ENCODE results near the gene APOL1.

DNA sequence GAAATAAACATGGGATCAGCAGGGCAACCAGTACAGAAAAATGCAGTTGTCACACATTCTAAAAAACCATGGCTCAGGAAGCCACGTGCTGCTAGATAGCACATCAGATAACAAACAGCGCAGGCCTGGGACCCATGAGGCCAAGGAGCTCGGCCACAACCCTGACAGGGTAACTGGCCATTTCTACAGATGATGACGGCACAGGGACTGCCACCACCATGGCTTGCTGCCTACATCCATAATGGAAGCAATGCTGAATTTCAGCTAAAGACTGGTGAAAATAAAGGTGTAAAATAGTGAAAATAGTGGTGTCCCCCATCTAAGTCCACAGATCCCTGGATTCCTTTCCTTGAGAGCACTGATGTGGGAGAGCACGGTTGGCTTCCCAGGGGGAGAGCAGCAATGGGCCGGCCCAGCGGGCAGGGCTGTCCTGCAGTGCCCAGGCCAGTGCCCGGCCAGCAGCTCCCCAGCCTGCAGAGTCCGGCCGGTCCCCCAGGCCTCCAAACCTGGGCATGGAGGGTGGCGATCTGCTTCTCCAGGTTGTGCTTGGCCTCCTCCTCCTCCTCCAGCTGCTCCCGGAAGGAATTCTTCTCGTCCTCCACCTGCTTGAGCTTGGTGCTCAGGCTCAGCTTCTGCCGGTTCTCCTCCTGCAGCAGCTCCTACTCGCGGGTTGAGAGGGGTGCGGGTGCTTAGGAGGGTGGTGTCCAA lies 40.0 kb downstream of the APOL1 start:
- TF ChIP-seq POLR2A (IDR thresholded peaks at IDR 0.05) (no peak), EP300 (IDR thresholded peaks at IDR 0.05) (no peak), POLR2AphosphoS5 (IDR thresholded peaks at IDR 0.05) (no peak)
- TF ChIP-seq, protein P1, sequence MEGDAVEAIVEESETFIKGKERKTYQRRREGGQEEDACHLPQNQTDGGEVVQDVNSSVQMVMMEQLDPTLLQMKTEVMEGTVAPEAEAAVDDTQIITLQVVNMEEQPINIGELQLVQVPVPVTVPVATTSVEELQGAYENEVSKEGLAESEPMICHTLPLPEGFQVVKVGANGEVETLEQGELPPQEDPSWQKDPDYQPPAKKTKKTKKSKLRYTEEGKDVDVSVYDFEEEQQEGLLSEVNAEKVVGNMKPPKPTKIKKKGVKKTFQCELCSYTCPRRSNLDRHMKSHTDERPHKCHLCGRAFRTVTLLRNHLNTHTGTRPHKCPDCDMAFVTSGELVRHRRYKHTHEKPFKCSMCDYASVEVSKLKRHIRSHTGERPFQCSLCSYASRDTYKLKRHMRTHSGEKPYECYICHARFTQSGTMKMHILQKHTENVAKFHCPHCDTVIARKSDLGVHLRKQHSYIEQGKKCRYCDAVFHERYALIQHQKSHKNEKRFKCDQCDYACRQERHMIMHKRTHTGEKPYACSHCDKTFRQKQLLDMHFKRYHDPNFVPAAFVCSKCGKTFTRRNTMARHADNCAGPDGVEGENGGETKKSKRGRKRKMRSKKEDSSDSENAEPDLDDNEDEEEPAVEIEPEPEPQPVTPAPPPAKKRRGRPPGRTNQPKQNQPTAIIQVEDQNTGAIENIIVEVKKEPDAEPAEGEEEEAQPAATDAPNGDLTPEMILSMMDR (IDR thresholded peaks at IDR 0.05): no peak

Data from upper lobe of left lung (tissue), 4 donors.